ELF-1 (cell line): ENCODE measurements around the gene KIF13A.

Source experiments
- DNase-seq: peaks from one replicate; pipeline ENCODE4 v3.0.0-alpha.2; 2016; ENCODE audit warnings: low read depth, low spot score

Gene KIF13A

DNA sequence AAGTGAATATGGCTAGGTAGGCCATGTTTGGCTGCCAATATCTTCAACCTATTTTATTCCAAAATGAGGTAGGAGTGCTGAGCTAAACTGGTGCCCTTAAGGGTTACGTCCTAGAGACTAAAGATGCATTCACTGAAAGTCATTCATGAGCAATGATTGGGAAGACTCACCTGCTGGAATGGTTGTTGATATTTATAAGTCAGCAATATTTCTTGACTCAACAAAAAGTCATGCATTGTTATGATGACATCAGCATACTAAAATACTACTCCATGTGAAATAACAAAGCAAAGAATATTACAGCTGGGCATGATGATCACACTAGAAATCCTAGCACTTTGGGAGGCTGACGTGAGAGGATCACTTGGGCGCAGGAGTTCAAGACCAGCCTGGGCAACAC, 263.1 kb downstream of the KIF13A start:
- no peak for DNase-seq

DNA sequence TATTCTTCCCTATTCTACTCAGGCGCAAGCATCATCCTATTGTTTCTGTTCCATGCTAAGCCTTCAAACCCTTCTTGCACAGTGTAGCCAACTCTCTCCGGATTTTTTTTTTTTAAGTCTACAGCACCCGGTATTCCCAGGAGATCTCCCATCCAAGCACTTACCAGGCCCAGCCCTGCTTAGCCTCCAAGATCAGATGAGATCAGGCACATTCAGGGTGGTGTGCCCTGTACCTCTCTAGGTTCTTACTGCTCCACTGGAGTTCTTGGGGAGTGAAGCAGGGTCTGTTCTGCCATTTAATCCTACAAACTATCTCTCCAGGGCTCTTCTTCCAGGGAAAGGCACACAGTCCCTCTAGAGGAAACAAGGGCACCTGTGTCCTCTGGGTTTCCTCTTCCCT, 265.8 kb downstream of the KIF13A start:
- peak; percentile 75 for DNase-seq

DNA sequence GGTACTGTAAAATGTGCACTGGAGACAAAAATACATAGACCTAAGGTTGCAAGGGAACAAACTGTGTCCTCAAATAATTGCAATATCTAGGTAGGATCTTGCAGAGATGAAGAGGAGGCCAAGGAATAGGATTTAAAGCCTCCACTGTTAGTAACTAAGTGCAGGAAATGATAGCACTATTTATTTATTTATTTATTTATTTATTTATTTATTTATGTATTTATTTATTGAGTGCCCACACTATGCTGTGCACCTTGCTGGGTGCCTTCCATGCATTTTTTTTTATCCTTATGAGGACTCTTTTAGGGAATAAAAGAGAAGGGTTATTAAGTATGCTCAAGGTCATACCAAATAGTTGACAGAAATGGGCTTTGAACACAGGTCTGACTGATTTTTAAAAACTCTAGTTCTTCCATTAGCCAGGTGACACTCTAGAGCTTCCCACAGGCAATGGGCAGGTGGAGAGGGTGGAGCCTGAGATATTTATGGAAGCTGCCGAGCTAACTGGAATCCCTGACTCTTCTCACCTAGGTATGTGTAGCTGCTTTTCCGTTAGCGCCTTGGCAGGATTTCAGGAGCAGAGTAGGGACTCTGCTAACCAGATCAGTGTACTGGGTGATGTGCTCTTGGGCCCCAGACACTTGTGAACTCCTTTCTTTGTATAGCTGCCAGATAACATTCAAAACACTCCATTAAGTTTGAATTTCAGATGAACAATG, 268.0 kb downstream of the KIF13A start:
- DNase-seq, result no peak

DNA sequence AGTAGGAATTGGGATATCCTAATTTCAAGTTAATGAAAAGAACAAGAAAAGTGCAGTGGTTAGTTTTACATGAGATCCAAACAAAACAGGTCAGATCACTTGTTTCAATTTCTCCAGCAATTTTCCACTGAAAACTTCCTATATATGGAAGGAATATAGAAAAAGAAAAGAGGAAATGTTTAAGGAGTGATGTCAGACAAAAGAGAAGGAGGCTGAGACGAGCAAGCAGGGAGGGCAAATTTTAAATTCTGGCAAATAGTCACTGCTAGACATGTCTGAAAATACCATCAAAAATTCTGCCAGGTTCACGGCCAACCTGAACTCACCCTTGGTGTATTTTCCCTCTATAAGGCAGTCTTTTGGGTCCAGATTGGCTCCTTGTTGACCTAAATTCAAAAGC, 271.2 kb downstream of the KIF13A start:
- DNase-seq, result no peak

DNA sequence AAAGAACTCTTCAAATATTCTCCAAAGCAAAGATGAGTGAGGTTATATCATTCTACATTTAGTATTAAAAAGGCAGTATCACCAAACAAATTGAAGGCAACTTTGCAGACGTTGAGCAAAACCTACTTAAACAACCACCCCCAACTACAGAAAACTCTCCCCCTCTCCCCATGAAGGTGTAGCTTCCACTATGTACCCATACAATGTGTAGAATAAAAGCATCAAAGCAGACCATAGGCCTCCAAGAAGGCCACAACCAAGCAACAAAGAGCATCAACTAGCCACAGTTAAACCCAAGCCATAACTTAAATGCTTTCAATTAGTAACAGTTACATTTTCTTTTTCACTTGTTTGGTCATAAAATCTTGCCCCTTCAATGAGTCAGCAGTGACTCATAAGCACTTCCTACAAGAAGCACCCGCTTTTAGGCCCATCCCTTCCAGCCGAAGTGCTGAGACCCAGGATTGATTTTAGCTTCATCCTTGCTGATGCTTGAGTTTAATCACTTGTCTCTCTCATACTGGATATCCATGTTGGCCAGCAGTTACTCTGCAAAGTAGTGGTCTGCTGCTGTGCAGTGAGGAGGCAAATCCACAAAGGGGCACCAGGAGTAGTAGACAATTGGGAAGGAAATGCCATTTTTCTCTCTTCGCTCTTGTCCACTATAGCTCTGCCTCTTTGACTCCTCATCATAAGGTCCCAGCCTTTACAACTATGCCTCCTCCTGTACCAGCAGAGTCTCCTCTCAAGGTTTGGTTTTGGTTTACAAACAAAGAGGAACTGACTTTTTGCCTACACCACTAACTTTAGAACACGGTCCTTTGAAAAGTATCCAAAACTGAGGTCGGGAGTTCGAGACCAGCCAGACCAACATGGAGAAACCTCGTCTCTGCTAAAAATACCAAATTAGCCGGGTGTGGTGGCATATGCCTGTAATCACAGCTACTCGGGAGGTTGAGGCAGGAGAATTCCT, 272.3 kb downstream of the KIF13A start:
- no peak for DNase-seq

DNA sequence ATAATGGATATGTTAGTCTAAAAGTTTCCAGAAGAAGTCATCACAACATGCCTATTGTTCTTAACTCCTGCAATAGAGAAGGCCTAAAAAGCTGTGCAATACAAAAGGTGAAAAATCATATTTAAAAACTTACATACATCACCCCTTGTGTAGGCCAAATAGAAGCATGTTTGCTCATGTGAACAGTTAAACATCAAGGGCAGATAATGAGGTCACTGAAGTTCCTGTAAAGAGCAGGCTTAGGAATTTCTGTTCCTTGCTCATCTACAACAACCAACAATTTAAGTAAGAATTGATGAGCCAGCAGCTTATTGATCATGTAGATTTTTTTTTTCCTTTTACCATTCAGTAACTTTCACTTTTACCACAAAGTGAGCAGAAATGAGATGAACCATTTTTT, 273.3 kb downstream of the KIF13A start:
- DNase-seq, result no peak

DNA sequence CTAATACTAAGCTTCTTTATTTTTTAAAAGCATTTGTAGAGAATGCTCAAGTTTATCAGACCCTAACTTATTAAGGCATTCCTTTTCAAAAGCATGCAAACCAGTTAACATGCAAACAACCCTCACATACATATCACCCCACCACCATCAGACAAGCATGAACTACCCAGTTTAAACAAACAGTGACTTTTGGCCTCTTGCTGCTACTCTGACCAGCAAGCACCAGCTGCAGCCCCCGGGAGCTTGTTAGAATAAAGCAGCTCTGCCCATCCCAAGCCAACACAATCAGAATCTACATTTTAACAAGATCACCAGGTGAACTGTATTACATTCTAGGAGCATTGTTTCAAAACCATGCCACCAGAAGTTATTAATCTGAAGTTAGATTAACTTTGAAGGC, 274.9 kb downstream of the KIF13A start:
- no peak for DNase-seq

DNA sequence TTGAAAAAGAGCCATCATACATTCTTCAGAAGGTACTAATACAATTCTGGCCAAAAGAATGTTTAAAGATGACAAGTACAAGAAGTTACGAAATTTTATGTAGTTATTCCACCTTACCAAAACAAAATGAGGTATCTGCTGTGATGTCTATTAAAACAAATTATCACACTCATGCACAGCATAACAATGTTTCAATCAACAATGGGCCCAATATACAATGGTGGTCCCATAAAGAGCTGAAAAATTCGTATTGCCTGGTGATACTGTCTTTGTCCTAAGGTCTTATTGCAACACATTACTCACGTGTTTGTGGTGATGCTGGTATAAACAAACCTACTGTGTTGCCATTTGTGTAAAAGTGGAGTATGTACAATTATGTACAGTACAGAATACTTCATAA, 277.1 kb downstream of the KIF13A start:
- no peak for DNase-seq

DNA sequence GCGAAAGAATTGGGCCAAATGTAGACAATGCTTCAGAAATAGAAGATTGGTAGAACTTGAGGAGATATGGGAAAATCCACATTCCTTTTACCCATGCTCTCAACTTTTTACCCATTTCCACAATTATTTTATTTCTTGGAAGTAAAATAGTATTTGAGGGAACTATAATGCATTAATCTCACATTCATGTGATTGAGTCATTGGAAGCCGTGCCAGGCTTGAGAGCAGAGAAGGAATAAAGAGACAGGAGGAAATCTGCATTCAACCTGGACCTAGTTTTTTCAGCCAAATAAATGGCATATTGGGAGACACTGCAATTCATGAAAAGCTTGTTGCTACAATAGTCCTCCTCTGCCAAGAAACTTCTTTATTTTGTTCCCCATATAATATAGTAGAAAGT, 278.0 kb downstream of the KIF13A start:
- no peak for DNase-seq
